Right ventricle myocardium inferior (tissue), 1 donor: ENCODE results near the gene MYL3. TPM values are rescaled to one million over a fixed set of nuclear protein-coding genes. Genes with fewer than 3 reads are reported as not detected.

Experiments
- ATAC-seq: fragments of 200-7000 bp; cut with Tn5 transposase; one replicate; pipeline ENCODE4 v1.9.1; 2020; ENCODE audit warnings: mild to moderate bottlenecking, moderate library complexity
- DNase-seq: peaks from one replicate; pipeline ENCODE4 v3.0.0; 2021; ENCODE audit errors: missing footprints
- intact Hi-C: fragments of 100-400 bp; cut with DNase I; formaldehyde crosslinking; loops from one replicate; pipeline ENCODE4 v1.11.0; 2022
- total RNA-seq: library from RNA; stranded (reverse); fragmentation: NEBNext Ultra II Directional; extraction: Animal tissue kit (Norgen Biotek cat#: 25700); gene quantifications from one replicate; pipeline ENCODE4 v1.2.1, GENCODE V29; 2021
- donor health status: DM: no; HTN: yes; CAD: no; lungs with severe emphysema.

The MYL3 gene
- total RNA-seq, 1 donor from 2014 or later = 11,437 TPM

- intact Hi-C loops = no loop called here
- no peak for DNase-seq
- no peak for ATAC-seq
Measured at GRCh38 chr3:46901591-46902187, 38.4 kb upstream of the MYL3 start.

DNA sequence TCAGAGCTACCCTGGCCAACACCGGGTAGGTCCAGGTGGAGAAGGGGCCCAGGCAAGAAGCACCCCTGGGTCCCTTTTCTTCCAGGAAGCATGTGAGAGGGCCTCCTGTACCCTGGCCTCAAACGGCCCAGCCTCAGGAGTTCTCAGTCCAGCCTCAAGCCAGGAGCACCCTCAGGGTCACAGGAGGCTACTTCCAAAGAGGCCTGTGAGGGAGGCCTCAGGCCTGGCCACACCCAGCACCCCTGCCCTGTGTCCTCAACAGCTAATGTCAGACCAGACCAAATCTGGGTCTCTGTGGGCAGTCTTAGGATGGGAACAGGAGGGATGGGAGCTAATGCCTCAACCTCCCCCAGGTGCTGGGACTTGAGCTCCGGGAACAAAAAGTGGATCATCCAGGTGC is 37.8 kb upstream of the MYL3 start:
- DNase-seq (no peak), ATAC-seq (no peak)
- intact Hi-C loops = no loop called here

GRCh38 chr3:46900356-46900755 is 37.1 kb upstream of the MYL3 start:
- ATAC-seq (no peak), DNase-seq (peak; percentile 7)
- intact Hi-C loops = no loop called here

DNA sequence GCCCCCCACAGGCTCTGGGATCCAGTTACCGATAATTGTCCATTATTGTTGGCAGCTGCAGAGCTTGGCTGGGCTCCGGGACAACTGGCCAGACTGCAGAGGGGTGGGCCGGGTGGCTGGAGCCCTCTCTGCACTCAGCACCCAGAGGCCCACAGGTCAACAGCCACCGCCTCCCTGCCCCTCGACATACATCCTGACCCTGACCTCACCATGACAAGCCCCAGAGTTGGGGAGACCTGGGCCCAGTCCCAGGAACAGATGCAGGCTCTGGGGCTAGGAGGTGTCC is 36.7 kb upstream of the MYL3 start:
- intact Hi-C loops = no loop called here
- ATAC-seq (no peak), DNase-seq (peak; percentile 73)

DNA sequence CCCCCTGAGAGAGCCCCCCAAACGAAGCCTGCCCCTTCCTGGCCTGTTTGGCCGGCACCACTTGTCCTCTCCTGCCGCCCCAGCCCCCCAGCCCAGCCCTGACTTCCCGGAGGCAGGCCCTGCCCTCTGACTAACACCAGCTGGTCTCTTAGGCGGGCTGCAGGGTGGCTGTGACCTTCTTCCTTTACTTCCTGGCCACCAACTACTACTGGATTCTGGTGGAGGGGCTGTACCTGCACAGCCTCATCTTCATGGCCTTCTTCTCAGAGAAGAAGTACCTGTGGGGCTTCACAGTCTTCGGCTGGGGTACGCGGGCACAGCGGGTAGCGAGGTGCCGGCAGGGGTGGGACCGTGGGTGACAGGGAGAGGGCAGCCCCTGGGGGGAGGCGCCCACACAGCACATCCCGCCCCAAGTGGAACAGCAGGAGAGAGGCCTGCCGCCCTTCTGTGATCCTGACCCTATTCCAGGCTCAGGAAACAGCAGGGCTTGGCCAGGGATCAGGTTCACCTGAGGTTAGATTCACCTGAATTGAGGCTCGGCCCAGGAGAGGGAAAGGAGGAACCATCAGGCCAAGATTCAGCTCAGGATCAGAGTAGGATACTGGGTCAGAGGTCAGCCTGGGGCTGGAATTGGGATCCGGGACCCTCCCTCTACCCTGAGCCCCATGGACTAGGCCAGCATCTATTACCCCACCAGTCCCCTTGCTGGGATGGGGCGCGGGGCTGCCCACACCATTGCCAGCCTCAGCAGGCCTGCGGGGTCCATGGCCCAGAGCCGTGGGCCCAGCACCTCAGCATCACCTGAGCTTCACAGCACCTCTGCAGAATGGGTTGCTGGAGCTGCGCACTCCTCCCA is 36.1 kb upstream of the MYL3 start:
- ATAC-seq (no peak), DNase-seq (peak; percentile 74)
- intact Hi-C loops = no loop called here

DNA sequence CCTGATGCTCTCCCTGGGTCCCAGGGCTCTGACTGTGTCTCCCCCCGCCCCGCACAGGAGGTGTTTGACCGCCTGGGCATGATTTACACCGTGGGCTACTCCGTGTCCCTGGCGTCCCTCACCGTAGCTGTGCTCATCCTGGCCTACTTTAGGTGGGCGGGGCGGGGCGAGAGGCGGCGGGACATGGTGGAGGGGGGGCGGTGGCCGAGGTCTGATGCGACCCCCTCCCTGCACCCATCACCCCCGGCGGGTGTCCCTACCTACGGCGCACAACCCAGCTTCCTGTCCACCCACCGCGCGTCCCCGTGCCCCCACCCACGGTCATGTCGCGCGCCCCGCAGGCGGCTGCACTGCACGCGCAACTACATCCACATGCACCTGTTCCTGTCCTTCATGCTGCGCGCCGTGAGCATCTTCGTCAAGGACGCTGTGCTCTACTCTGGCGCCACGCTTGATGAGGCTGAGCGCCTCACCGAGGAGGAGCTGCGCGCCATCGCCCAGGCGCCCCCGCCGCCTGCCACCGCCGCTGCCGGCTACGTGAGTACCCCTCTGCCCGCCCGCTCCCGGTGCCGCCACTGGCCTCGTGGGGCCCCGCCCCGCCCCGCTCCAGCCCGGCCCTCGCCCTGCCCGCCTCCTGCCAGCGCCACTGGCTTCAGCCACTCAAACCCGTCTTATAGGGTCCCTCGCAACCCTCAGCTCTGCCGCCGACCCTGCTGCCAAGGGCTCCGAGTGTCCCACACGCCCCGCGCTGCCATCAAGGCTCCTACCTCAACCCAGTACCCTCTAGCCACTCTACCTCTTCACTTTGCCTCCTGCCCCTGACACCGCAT is 35.3 kb upstream of the MYL3 start:
- DNase-seq = peak; percentile 48
- intact Hi-C loops = no loop called here
- ATAC-seq = no peak

GRCh38 chr3:46897829-46898320 is 34.6 kb upstream of the MYL3 start:
- no peak for ATAC-seq
- intact Hi-C loops = no loop called here
- peak; percentile 61 for DNase-seq

DNA sequence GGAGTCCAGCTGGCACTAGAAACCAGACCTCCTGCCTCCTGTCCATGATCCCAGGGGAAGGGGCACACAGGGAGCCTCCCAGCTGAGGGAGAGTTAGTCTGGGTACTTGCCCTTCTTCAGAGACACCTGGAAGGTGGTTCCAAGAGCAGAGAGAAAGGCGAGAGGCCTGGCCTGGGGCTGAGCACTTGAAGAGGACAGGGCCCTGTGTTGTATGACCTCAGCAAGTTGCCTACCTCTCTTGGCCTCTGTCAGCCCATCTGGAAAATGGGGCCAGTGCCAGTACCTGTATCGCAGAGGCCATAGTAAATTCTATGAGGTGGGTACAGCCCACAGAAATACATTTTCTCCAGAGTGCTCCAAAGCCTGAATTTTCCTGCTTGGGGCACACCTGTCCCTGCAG is 33.8 kb upstream of the MYL3 start:
- intact Hi-C loops = no loop called here
- DNase-seq (peak; percentile 55), ATAC-seq (no peak)

DNA sequence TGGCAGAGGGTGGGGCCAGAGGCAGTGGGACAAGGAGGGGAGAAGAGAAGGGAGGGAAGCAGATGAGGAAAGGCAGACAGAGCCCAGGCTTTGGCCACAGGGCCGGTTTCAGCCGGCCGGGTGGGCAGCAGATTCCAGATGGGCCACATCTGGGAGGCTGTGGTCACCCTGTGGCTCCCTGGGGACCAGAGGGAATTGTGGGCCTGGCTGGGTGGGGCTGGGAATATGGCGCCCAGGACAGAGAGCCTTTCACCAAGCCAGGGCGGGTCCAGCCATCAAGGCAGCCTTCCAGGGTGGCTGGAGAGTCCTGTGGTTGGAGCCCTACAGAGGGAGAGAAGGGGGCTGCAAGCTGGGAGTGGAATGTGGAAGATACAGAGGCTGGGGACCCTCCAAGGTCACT is 33.1 kb upstream of the MYL3 start:
- intact Hi-C loops = loop anchor here (1.0 kb wide), 1 partner anchor 191 kb away; no protein-coding TSS in a partner anchor
- ATAC-seq (no peak), DNase-seq (peak; percentile 26)

- ATAC-seq (no peak), DNase-seq (no peak)
- intact Hi-C loops = loop anchor here (1.0 kb wide), 2 partner anchors 28 to 190 kb away; no protein-coding TSS in a partner anchor
Measured at GRCh38 chr3:46895761-46896160, 32.5 kb upstream of the MYL3 start.

- intact Hi-C loops = loop anchor here (1.0 kb wide), 1 partner anchor 28 kb away; no protein-coding TSS in a partner anchor
- DNase-seq (peak; percentile 87), ATAC-seq (peak; percentile 54)
Measured at GRCh38 chr3:46895204-46895660, 32.0 kb upstream of the MYL3 start.

- ATAC-seq (no peak), DNase-seq (peak; percentile 43)
- intact Hi-C loops = no loop called here
Measured at GRCh38 chr3:46894256-46894655, 31.0 kb upstream of the MYL3 start.

DNA sequence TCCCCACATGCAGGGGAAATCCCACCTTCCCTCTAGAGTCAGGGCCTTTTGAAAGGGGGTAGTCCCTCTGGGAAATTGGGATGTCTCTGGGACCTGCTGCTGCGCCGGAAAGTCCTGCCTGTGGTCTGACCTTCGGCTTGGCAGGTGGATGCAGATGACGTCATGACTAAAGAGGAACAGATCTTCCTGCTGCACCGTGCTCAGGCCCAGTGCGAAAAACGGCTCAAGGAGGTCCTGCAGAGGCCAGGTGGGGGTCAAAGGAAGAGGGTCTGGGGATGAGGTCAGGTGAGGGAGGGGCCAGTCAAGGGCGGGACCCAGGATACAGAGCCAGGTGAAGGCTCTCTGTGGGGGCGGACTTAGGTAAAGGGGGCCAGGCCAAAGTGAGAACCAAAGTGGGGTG is 30.5 kb upstream of the MYL3 start:
- no peak for ATAC-seq
- intact Hi-C loops = no loop called here
- peak; percentile 53 for DNase-seq

DNA sequence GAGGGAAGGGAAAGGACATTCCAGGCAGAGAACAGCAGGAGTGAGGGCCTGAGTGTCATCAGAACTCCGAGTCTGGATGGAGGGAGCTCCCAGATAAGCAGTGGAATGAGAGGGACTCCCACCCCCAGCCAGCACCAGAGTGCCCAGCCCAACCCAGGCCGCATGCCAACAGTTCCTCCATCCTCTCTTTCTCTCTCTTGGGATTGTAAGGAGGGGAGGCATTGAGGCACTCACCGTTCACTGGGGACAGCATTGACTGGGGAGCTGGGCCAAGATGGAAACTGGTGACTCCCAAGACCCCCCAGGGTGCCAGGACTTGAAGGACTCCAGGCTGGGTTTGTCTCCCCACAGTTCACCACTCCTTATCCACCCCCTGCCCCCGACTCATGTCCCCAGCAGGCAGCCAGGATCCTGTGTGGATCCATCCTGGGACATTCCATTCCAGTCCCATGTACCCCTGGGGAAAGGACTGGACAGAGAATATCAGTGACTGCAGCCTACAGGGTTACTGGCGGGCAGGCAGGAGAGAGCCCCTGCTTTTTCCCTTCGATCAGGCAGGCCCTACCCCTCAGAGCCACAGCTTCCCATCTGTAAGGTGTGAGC is 30.0 kb upstream of the MYL3 start:
- DNase-seq (peak; percentile 59), ATAC-seq (peak; percentile 23)
- intact Hi-C loops = no loop called here

- DNase-seq (peak; percentile 87), ATAC-seq (peak; percentile 64)
- intact Hi-C loops = no loop called here
Measured at GRCh38 chr3:46892285-46893145, 29.3 kb upstream of the MYL3 start.

- intact Hi-C loops = no loop called here
- no peak for DNase-seq
- ATAC-seq = no peak
Measured at GRCh38 chr3:46891132-46891531, 27.9 kb upstream of the MYL3 start.

GRCh38 chr3:46890132-46890531 is 26.9 kb upstream of the MYL3 start:
- no peak for DNase-seq
- no peak for ATAC-seq
- intact Hi-C loops = no loop called here
